ENCODE data around the gene AOPEP. TPM values are rescaled to one million over a fixed set of nuclear protein-coding genes. Genes with fewer than 3 reads are reported as not detected.

AOPEP gene
- total RNA-seq, 1 experiment from 2014 or later = 79.5 TPM

GRCh38 chr9:94857791-94858190, 131.3 kb downstream of the AOPEP start:
- peaks cover 29% of the 10 kb centered on the region for H3K4me1 ChIP-seq
- no peak overlapping the region for H3K4me3 ChIP-seq
- H3K27me3 ChIP-seq = no peaks in the 10 kb centered on the region
- H3K27ac ChIP-seq = no peak overlapping the region
- no peaks in the 10 kb centered on the region for H3K36me3 ChIP-seq
- no peak for DNase-seq
- H3K9me3 ChIP-seq (replicated peaks) = no peaks in the 10 kb centered on the region; the same call in 1 of the 2 replicates

- Histone ChIP-seq H3K4me3 (no peak overlapping the region), H3K36me3 (no peaks in the 10 kb centered on the region), H3K27me3 (no peaks in the 10 kb centered on the region), H3K27ac (no peak overlapping the region; the same call in 1 of the 2 replicates), H3K9me3 (replicated peaks) (no peaks in the 10 kb centered on the region), H3K4me1 (peaks cover 34% of the 10 kb centered on the region)
- DNase-seq = no peak
Observed at GRCh38 chr9:94859226-94859625, 132.7 kb downstream of the AOPEP start.

- Histone ChIP-seq H3K4me1 (peaks cover 41% of the 10 kb centered on the region), H3K9me3 (replicated peaks) (no peaks in the 10 kb centered on the region), H3K27me3 (no peaks in the 10 kb centered on the region), H3K36me3 (no peaks in the 10 kb centered on the region), H3K4me3 (no peak overlapping the region), H3K27ac (peak overlapping the region; percentile 95)
- DNase-seq = no peak
Observed at GRCh38 chr9:94859891-94860290, 133.4 kb downstream of the AOPEP start.

GRCh38 chr9:94860678-94861588, 134.4 kb downstream of the AOPEP start:
- Histone ChIP-seq H3K36me3 (no peaks in the 10 kb centered on the region), H3K27ac (peak overlapping the region; percentile 95), H3K9me3 (replicated peaks) (no peaks in the 10 kb centered on the region), H3K4me1 (peaks cover 50% of the 10 kb centered on the region), H3K4me3 (no peak overlapping the region), H3K27me3 (no peaks in the 10 kb centered on the region)
- peak; percentile 98 to 99 for DNase-seq

- Histone ChIP-seq H3K27me3 (no peaks in the 10 kb centered on the region), H3K36me3 (no peaks in the 10 kb centered on the region), H3K4me1 (peaks cover 57% of the 10 kb centered on the region), H3K9me3 (replicated peaks) (no peaks in the 10 kb centered on the region), H3K4me3 (no peak overlapping the region), H3K27ac (peak overlapping the region; percentile 95)
- DNase-seq = no peak
Observed at GRCh38 chr9:94861589-94862272, 135.2 kb downstream of the AOPEP start.

- Histone ChIP-seq H3K27me3 (no peaks in the 10 kb centered on the region), H3K36me3 (no peaks in the 10 kb centered on the region), H3K27ac (peak overlapping the region; percentile 96), H3K9me3 (replicated peaks) (no peaks in the 10 kb centered on the region), H3K4me1 (peaks cover 82% of the 10 kb centered on the region), H3K4me3 (no peak overlapping the region)
- DNase-seq = peak in 1 of 2 experiments; percentile 24
Observed at GRCh38 chr9:94864196-94864595, 137.7 kb downstream of the AOPEP start.

- Histone ChIP-seq H3K4me1 (peaks cover 84% of the 10 kb centered on the region), H3K4me3 (no peak overlapping the region)
- peak in 1 of 2 experiments; percentile 21 for DNase-seq
Observed at GRCh38 chr9:94864862-94865509, 138.5 kb downstream of the AOPEP start.

GRCh38 chr9:94865582-94866452, 139.3 kb downstream of the AOPEP start:
- Histone ChIP-seq H3K4me1 (peaks cover 77% of the 10 kb centered on the region), H3K9me3 (replicated peaks) (no peaks in the 10 kb centered on the region), H3K4me3 (peak overlapping the region; percentile 20), H3K27ac (peak overlapping the region; percentile 96), H3K36me3 (no peaks in the 10 kb centered on the region), H3K27me3 (no peaks in the 10 kb centered on the region)
- DNase-seq = peak; percentile 80 to 95

More at GRCh38 chr9:94864862-94865509, 138.5 kb downstream of the AOPEP start:
- peak overlapping the region; percentile 96 for H3K27ac ChIP-seq
- no peaks in the 10 kb centered on the region for H3K36me3 ChIP-seq
- H3K9me3 ChIP-seq (replicated peaks) = no peaks in the 10 kb centered on the region
- H3K27me3 ChIP-seq = no peaks in the 10 kb centered on the region

GRCh38 chr9:94866770-94867169, 140.3 kb downstream of the AOPEP start:
- no peak for DNase-seq
- Histone ChIP-seq H3K27ac (peak overlapping the region; percentile 96), H3K4me1 (peaks cover 79% of the 10 kb centered on the region), H3K4me3 (no peak overlapping the region), H3K9me3 (replicated peaks) (no peaks in the 10 kb centered on the region), H3K27me3 (no peaks in the 10 kb centered on the region), H3K36me3 (no peaks in the 10 kb centered on the region)

- Histone ChIP-seq H3K27me3 (no peaks in the 10 kb centered on the region), H3K9me3 (replicated peaks) (no peaks in the 10 kb centered on the region), H3K4me3 (peak overlapping the region; percentile 1; the same call in 1 of the 2 replicates), H3K27ac (peak overlapping the region; percentile 96), H3K36me3 (no peaks in the 10 kb centered on the region), H3K4me1 (peaks cover 77% of the 10 kb centered on the region)
- peak; percentile 64 to 70 for DNase-seq
Observed at GRCh38 chr9:94867281-94867841, 140.9 kb downstream of the AOPEP start.

GRCh38 chr9:94867842-94868312, 141.4 kb downstream of the AOPEP start:
- Histone ChIP-seq H3K27me3 (no peaks in the 10 kb centered on the region), H3K27ac (peak overlapping the region; percentile 96), H3K4me1 (peaks cover 75% of the 10 kb centered on the region), H3K36me3 (no peaks in the 10 kb centered on the region), H3K9me3 (replicated peaks) (no peaks in the 10 kb centered on the region), H3K4me3 (peak overlapping the region; percentile 1; the same call in 1 of the 2 replicates)
- DNase-seq = peak; percentile 55 to 66

- Histone ChIP-seq H3K9me3 (replicated peaks) (no peaks in the 10 kb centered on the region), H3K4me3 (no peak overlapping the region), H3K36me3 (no peaks in the 10 kb centered on the region), H3K27ac (peak overlapping the region; percentile 96), H3K27me3 (no peaks in the 10 kb centered on the region), H3K4me1 (peaks cover 79% of the 10 kb centered on the region)
- DNase-seq = peak in 1 of 2 experiments; percentile 38
Observed at GRCh38 chr9:94868464-94868863, 142.0 kb downstream of the AOPEP start.

- Histone ChIP-seq H3K36me3 (no peaks in the 10 kb centered on the region), H3K4me3 (no peak overlapping the region), H3K4me1 (peaks cover 72% of the 10 kb centered on the region), H3K9me3 (replicated peaks) (no peaks in the 10 kb centered on the region), H3K27me3 (no peaks in the 10 kb centered on the region), H3K27ac (no peak overlapping the region)
- peak in 1 of 2 experiments; percentile 36 for DNase-seq
Observed at GRCh38 chr9:94869415-94869843, 142.9 kb downstream of the AOPEP start.

Data from SJCRH30 (cell line).